Gastrocnemius medialis (tissue), 4 donors: ENCODE data around the gene DELE1. TPM values are rescaled to one million over a fixed set of nuclear protein-coding genes. Genes with fewer than 3 reads are reported as not detected.

Source experiments
- ATAC-seq, 2 donors: fragments of 150-250 bp; one replicate each; pipeline ENCODE4 v1.9.1; 2016
- DNase-seq, 2 donors: peaks; one replicate each; pipeline ENCODE4 v3.0.0-alpha.2; 2019
- H3K27ac ChIP-seq, 4 donors: fragments of 200-600 bp; sonication (generic); 1 replicate in 1 of 4; 2 replicates in 3 of 4; pipeline ENCODE4 v1.5.1; 2016 to 2018; ENCODE audit warnings: mild to moderate bottlenecking in 2 of 4, moderate library complexity in 1 of 4
- H3K27me3 ChIP-seq, 3 donors: fragments of 200-600 bp; sonication (generic) in 2 of 3; 1 replicate in 1 of 3; 2 replicates in 2 of 3; pipeline versions ENCODE4 v1.5.1 to v1.6.0; 2016 to 2019; ENCODE audit warnings: mild to moderate bottlenecking in 1 of 3, moderate library complexity in 1 of 3
- H3K36me3 ChIP-seq, 2 donors: fragments of 200-600 bp; sonication (generic) in 1 of 2; one replicate each; pipeline ENCODE4 v1.5.1; 2017 to 2018
- H3K4me1 ChIP-seq, 2 donors: fragments of 200-600 bp; sonication (generic) in 1 of 2; one replicate each; pipeline ENCODE4 v1.5.1; 2016 to 2017; ENCODE audit warnings: mild to moderate bottlenecking in 2 of 2
- H3K4me3 ChIP-seq, 4 donors: fragments of 200-600 bp; sonication (generic) in 3 of 4; 1 replicate in 1 of 4; 2 replicates in 3 of 4; pipeline ENCODE4 v1.5.1; 2016 to 2019; ENCODE audit warnings: mild to moderate bottlenecking in 2 of 4
- H3K9me3 ChIP-seq, 3 donors: fragments of 200-600 bp; sonication (generic) in 2 of 3; 1 replicate in 1 of 3; 2 replicates in 2 of 3; pipeline ENCODE4 v1.5.1; 2016 to 2019
- POLR2A ChIP-seq, 2 donors: fragments of 450-650 bp; IDR thresholded peaks; one replicate each; pipeline ENCODE4 v1.6.1; 2017; ENCODE audit warnings: antibody characterized with exemption in 2 of 2, mild to moderate bottlenecking in 2 of 2, moderate library complexity in 2 of 2
- in situ Hi-C, 4 donors: fragments of 200-750 bp; cut with MboI; loops; one replicate each; pipeline versions ENCODE4 v1.15.0 to v1.8.0; 2017; ENCODE audit warnings: low sequenced_read_pairs in 4 of 4
- intact Hi-C: fragments of 100-400 bp; cut with DNase I; formaldehyde crosslinking; loops from one replicate; pipeline ENCODE4 v1.15.1; 2023; ENCODE audit warnings: low total_unique reads
- total RNA-seq, 4 donors: library from RNA; depleted of rRNA; stranded (reverse); fragments of >200 nt; gene quantifications; one replicate each; pipeline versions ENCODE4 v1.1.0 to v1.2.3, GENCODE V29; 2016
- TF ChIP-seq, protein P1 (sequence below), 5 experiments: fragments of 450-650 bp in 3 of 5; fragments of 200-600 bp in 2 of 5; sonication (generic) in 2 of 5; IDR thresholded peaks in 4 of 5; conservative IDR thresholded peaks in 1 of 5; 1 replicate in 4 of 5; 2 replicates in 1 of 5; pipeline ENCODE4 v1.5.1; 2016 to 2019; ENCODE audit warnings: antibody characterized with exemption in 5 of 5, mild to moderate bottlenecking in 3 of 5, moderate library complexity in 3 of 5

Gene DELE1, protein sequence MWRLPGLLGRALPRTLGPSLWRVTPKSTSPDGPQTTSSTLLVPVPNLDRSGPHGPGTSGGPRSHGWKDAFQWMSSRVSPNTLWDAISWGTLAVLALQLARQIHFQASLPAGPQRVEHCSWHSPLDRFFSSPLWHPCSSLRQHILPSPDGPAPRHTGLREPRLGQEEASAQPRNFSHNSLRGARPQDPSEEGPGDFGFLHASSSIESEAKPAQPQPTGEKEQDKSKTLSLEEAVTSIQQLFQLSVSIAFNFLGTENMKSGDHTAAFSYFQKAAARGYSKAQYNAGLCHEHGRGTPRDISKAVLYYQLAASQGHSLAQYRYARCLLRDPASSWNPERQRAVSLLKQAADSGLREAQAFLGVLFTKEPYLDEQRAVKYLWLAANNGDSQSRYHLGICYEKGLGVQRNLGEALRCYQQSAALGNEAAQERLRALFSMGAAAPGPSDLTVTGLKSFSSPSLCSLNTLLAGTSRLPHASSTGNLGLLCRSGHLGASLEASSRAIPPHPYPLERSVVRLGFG
- total RNA-seq = 10 to 100 TPM; 31.3 to 91.6 (median 52.4) TPM

DNA sequence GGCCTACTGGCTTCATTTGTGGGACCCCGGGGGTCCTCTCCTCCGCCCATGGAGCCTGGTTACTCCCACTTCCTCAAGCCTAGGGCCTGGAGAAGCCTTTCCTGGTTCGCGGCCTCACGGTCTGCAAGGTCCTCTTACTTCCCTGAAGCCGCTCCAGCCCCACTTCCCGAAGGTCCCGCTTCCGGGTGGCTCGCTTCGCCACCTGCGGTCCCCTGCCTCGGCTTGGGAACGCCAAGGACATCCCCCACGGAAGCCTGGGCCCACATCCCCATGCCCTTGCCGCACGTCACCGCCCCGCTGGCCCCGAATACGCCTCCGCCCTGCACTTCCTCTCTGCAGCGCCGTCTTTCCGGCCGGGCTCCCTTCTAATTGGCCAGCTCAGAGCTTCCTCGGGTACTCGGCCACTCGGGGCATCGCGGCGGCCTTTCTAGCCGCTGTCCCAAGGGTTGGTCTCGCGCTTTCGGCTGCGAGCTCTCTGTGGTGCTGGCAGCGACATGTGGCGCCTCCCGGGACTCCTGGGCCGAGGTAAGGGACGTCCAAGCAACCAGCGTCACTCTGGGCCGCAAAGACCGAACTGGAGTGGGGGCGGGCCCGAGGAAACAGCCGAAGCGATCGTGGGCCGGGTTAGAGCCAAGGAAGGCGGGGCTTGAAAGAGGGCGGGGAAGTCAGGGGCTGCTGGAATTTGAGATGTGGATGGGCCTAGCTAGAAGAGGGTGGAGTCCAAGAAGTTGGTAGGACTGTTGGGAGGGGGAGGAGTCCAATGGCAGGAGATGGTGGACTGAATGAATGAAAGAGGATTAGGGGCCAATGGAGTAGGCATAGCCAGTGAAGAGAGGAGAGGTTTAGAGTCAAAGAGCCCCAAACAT is at the start of gene DELE1:
DELE1 (plus strand) TSS at position 424 of the 866 bp plus-strand sequence; CDS start at position 495, 71 bp downstream.
- Histone ChIP-seq H3K9me3 (no peaks in the 10 kb centered on the region), H3K4me3 (peak within 1 kb of the TSS; percentile 77 to 97 (median 82)), H3K36me3 (peaks cover 0 to 36% of the 10 kb centered on the region in 2 donors), H3K27ac (peak within 1 kb of the TSS; percentile 94 to 99 (median 96)), H3K27me3 (no peaks in the 10 kb centered on the region), H3K4me1 (peaks cover 25 to 46% of the 10 kb centered on the region in 2 donors)
- DNase-seq = peak; percentile 91 to 93
- peak; percentile 96 to 97 for ATAC-seq
- intact Hi-C loops (loop anchor here (2.0 to 10.0 kb wide), 4 partner anchors 45 to 599 kb away; partner anchors contain the start of genes PCDH1, RNF14 and TAF7), in situ Hi-C loops (no loop called here)
- TF ChIP-seq POLR2A (IDR thresholded peaks at IDR 0.05) = peak; percentile 86 to 88
- TF ChIP-seq, protein P1, sequence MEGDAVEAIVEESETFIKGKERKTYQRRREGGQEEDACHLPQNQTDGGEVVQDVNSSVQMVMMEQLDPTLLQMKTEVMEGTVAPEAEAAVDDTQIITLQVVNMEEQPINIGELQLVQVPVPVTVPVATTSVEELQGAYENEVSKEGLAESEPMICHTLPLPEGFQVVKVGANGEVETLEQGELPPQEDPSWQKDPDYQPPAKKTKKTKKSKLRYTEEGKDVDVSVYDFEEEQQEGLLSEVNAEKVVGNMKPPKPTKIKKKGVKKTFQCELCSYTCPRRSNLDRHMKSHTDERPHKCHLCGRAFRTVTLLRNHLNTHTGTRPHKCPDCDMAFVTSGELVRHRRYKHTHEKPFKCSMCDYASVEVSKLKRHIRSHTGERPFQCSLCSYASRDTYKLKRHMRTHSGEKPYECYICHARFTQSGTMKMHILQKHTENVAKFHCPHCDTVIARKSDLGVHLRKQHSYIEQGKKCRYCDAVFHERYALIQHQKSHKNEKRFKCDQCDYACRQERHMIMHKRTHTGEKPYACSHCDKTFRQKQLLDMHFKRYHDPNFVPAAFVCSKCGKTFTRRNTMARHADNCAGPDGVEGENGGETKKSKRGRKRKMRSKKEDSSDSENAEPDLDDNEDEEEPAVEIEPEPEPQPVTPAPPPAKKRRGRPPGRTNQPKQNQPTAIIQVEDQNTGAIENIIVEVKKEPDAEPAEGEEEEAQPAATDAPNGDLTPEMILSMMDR (IDR thresholded peaks at IDR 0.05 in 4 of 5, conservative IDR thresholded peaks at IDR 0.05 in 1 of 5) = no peak

DNA sequence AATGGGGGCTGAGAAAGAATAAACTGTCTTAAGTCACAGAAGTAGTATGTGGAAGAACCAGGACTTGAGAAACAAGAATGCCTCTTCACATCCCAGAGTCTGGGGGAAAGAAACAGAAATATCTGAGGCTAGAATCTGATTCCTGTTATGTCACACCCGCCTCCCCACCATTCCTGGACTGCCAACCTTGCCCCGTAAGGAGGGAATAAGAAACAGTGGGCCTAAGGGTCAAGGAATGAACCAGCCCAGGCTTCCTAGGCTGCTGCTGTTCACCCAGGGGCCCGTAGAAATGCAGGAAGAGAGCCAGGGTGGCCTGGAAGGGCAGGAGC is 49.8 kb upstream of the DELE1 start:
- H3K9me3 ChIP-seq = no peaks in the 10 kb centered on the region
- intact Hi-C loops (no loop called here), in situ Hi-C loops (no loop called here)
- H3K27ac ChIP-seq = peak overlapping the region in 3 of 4 donors; percentile 74 to 75 (median 74)
- peaks cover 17 to 30% of the 10 kb centered on the region in 2 donors for H3K4me1 ChIP-seq
- no peaks in the 10 kb centered on the region for H3K36me3 ChIP-seq
- H3K27me3 ChIP-seq = peaks cover 30 to 57% (median 35%) of the 10 kb centered on the region in 3 donors
- H3K4me3 ChIP-seq = peak overlapping the region in 3 of 4 donors; percentile 66 to 85 (median 78)
- DNase-seq = no peak
- no peak for ATAC-seq
- TF ChIP-seq, protein P1 (IDR thresholded peaks at IDR 0.05 in 4 of 5, conservative IDR thresholded peaks at IDR 0.05 in 1 of 5) = no peak
- no peak for TF ChIP-seq POLR2A (IDR thresholded peaks at IDR 0.05)

DNA sequence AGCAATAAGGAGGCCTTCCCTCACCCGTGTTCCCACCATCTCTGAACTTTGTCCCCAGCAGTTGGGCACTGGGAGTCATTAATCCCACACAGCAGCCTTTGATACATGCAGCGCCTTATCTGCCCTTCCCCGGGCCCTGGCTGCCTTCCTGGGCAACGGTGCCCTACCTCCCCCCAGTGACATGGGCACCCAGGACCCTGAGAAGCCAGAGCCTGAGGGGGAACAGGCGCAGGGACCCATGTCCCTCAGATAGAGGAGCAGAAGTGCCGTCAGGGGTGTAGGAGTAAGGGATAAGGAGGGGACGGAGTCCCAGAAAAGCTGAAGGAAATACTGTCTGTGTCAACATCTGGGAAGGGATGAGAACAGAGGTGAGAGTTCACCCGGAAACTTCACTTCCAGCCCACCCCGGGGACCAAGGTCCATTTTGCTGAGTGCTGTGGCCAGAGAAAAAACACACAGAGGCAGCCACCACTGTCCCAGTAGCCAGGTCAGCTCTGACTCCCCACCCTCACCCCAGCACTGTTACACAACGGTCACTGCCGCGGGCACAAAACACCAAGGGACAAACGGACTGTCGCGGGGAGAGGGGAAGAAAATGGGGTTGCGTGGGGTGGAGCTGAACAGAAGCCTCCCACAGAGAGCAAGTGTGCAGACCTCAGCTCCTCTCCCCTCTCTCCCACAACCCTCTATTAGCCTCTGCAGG is 49.3 kb upstream of the DELE1 start:
- H3K36me3 ChIP-seq = no peaks in the 10 kb centered on the region
- peak overlapping the region; percentile 19 to 75 (median 74) for H3K27ac ChIP-seq
- H3K27me3 ChIP-seq = peaks cover 30 to 57% (median 35%) of the 10 kb centered on the region in 3 donors
- H3K9me3 ChIP-seq = no peaks in the 10 kb centered on the region
- peak overlapping the region; percentile 59 to 85 (median 72) for H3K4me3 ChIP-seq
- intact Hi-C loops = no loop called here
- H3K4me1 ChIP-seq = peaks cover 19 to 32% of the 10 kb centered on the region in 2 donors
- ATAC-seq (no peak), DNase-seq (no peak)
- in situ Hi-C loops = no loop called here
- no peak for TF ChIP-seq POLR2A (IDR thresholded peaks at IDR 0.05)
- TF ChIP-seq, protein P1 (IDR thresholded peaks at IDR 0.05 in 4 of 5, conservative IDR thresholded peaks at IDR 0.05 in 1 of 5) = no peak
